AG09319 (cell line): Measurements from ENCODE around the gene TRABD2B.

Experiments used
- DNase-seq: peaks from one replicate; pipeline ENCODE4 v3.0.0-alpha.2; 2010; ENCODE audit warnings: low read depth; ENCODE audit errors: extremely low read depth
- TF ChIP-seq, protein P1 (sequence below): IDR thresholded peaks from 2 replicates; pipeline ENCODE4 v1.5.1; 2011; ENCODE audit warnings: low read depth, mild to moderate bottlenecking, inconsistent platforms, low read length, moderate library complexity

TRABD2B gene

DNA sequence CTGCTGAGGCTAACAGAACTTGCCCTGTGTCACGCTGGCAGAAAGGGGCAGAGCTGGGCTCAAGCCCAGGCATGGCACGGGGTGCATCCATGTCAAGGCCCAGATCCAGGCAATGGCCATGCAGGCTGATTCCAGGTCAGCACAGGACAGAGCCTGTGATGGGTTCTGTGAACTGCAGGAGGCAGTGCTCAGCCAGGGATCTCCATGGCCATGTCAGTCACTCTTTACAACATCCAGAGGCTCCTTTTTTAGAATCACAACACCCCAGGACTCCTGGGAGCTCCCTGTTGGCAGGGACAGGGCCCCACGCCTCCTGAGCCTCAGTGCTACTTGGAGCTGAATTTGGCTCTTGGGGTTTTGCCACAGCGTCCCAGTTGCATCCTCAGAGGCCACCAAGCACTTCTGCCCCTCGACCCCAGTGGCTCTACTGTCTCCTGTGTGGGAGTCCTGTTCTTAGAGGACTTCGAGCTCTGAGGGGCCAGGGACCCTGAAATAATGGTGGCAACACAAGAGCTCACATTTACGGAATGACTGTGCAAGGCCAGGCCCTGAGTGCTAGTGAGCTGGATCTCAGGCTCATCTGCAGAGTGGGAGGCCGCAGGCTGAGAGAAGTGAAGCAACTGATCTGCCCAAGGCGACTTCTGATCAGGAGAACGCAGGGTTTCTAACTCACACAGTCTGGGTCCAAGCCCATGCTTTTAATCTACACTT lies 211.5 kb downstream of the TRABD2B start:
- TF ChIP-seq, protein P1, sequence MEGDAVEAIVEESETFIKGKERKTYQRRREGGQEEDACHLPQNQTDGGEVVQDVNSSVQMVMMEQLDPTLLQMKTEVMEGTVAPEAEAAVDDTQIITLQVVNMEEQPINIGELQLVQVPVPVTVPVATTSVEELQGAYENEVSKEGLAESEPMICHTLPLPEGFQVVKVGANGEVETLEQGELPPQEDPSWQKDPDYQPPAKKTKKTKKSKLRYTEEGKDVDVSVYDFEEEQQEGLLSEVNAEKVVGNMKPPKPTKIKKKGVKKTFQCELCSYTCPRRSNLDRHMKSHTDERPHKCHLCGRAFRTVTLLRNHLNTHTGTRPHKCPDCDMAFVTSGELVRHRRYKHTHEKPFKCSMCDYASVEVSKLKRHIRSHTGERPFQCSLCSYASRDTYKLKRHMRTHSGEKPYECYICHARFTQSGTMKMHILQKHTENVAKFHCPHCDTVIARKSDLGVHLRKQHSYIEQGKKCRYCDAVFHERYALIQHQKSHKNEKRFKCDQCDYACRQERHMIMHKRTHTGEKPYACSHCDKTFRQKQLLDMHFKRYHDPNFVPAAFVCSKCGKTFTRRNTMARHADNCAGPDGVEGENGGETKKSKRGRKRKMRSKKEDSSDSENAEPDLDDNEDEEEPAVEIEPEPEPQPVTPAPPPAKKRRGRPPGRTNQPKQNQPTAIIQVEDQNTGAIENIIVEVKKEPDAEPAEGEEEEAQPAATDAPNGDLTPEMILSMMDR = peak; percentile 5
- no peak for DNase-seq

DNA sequence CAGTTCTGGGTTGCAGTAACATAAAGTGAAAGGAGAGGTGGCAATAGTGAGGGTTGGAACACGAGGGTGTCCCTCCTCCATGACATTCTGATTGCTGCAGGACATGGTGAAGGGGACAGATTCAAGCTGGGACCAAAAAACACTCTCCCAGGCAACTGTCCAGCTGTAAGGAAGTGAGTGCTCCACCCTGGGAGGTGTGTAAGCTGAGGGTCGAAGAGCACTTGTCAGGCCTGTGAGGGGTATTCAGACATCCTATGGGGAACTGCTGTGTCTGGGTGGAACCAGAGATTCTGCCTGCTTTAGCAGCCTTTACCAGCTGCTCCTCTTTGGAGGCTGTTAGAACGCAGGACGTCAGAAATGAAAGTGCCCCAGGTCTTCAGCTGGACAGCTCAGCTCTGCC lies 212.1 kb downstream of the TRABD2B start:
- TF ChIP-seq, protein P1 = no peak
- DNase-seq = no peak

DNA sequence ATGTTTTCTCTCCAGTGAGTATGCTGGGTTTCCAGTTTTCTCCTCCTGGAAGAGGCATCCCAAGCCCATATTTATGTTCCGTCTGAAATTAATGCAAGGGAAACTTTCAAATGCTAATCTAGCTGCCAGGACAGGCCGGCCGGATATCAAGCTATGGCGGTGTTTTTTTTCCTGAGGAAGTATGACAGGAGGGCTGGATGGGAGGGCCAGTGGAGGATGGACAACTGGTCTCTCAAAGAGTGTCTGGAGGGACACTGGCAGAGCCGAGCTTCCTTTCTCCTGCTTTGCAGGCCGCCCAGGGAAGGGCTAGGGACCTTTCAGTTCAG lies 212.7 kb downstream of the TRABD2B start:
- DNase-seq = no peak
- TF ChIP-seq, protein P1 = no peak

DNA sequence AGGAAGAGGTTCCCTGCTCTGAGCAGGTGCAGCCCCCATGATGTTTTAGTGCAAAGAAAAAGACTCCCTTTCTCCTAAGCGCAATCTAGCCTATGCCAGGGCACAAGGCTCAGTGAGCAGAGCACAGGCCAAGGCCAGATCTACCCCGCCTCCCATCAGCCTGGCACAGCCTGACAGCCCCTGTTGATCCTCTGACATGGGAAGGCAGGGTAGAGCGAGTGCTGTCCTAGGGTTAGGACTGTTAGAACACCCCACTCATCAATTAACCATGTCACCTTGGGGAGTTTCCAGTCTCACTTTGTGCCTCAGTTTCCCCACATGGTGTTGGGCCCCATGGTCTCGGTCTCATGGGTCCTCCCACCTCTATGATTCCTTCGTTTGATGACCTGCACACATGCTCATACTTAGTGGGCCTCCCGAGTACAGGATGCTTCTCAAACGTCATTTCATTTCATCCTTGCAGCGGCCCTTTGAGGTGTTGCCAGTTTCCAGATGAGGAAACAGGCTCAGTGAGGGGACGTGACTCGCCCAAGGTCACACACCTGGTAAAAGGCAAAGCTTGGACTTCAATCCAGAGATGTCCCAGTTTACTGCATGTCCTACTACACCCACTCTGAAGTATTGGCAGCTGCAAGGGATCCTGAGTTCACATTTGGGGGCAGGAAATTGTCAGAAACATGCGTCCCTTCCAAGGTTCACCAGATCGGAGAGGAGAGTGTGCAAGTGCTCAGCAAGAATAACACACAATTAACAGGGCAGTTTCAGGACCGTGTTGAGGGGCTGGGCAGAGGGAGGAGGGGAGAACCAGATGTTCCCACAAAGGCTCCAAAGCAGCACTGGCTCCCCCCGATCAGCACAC lies 213.3 kb downstream of the TRABD2B start:
- TF ChIP-seq, protein P1 = no peak
- DNase-seq = no peak

DNA sequence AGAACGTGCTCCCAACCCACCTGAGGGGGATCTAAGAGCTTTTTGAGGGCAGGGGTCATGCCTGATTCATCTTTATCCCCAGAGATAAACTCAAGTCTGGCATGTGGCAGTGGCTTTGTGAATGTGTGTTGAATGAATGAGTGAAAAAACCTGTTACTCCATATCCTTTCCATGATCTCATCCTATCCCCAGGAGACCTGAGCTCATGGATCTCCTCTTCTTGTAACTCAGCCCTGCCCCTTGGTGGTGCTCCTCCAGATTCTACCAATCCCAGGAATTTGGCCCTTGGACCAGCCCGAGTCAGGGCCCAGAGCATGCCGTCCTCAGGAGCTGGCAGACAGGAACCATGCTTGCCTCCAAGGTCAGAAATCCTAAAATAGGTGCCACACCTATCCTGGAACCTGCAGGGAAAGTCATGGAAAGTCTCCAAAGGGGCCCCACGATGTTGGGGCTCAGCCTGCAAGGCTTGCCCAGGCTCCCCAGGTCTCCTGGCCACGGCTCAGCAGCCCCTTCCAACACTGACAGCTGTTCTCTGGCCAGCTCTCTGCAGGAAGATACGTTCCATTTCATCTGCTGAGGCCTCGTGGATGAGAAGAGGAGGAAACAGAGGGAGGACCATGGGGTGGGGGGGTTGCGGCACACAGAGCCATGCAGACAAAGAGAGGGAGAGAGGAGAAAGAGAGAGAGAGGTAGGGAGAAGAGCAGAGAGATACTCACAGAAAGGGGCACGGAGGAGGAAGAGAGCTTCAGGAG lies 214.6 kb downstream of the TRABD2B start:
- no peak for DNase-seq
- TF ChIP-seq, protein P1 = no peak

DNA sequence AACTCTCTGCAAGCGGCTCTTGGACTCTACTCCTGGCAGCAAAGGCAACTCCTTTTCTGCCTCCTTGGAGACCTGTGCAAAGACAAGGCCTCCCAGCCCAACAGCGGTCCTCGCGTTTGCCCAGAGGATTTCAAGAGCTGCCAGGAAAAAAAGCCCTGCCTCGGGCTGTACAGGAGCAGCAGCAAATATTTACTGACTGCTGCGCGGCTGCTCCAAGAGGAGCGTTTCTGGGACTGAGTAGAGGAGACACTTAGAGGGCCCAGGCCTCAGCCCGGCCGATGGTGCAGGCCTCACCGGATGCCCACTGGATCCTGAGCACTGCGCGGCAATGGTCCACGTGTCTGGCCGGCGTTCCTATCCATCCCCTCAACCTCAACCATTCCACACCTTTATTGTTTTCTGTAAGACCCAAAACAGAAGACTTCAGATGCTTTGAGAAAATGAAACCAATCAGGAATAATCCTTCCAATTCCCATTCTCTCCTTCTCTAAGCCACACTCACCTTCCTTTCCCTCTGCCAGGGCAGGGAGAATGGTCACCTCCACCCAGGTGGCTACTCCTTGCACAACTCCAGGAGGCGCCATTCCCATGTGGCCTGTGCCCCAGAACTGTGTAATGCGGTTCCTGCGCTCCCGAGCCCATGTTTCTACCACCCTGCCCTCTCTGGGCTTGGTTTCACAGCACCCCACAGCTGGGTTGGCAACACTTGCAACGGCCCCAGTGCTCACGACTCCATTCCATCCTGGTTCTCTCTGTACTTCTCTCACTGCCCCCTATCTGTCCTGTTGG lies 215.8 kb downstream of the TRABD2B start:
- DNase-seq = no peak
- TF ChIP-seq, protein P1 = no peak
